GM18519 (cell line): ENCODE measurements around the gene ITGA4.

Experiments
- ATAC-seq: cut with Tn5 transposase; IDR thresholded peaks from one replicate; pipeline ENCODE4 v1.9.1; 2021; ENCODE audit warnings: mild to moderate bottlenecking, moderate library complexity; ENCODE audit not compliant: unreplicated experiment, low FRiP score

Gene ITGA4

DNA sequence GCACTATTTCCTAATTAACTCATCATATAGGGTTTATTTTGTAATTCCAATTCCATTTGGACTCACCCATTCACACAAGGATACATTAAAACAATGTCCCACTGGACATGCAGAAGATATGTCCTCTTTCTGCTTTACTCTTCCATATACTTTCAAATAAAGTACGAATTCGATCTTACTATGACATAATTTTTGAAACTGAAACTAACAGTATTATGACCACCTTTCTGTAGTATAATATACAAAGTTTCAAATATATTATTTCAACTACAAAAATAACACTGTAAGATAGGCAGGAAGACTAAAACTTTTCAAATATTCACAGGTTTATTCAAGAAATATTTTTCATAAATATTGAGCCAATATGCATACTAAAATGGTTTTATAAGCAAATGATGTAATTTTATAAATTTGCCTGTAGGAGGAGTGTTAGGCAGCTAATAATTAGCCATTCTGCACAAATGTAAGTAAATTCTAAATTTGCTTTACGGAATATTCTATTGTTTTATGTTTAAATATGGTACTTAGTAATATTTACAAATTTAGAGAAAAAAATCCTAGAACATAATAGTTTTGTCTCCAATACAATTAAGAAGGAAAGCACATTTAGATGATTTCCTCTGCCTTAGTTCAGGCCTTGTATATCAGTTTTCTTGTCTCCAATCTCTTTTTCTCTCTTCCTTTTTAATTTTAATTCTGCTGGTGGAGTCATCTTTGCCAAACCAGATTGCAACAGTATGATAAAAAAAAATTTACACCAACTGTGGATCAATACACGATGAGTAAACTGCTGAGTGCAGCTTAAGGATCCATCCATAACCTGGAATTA, 113.9 kb downstream of the ITGA4 start:
- no peak for ATAC-seq

DNA sequence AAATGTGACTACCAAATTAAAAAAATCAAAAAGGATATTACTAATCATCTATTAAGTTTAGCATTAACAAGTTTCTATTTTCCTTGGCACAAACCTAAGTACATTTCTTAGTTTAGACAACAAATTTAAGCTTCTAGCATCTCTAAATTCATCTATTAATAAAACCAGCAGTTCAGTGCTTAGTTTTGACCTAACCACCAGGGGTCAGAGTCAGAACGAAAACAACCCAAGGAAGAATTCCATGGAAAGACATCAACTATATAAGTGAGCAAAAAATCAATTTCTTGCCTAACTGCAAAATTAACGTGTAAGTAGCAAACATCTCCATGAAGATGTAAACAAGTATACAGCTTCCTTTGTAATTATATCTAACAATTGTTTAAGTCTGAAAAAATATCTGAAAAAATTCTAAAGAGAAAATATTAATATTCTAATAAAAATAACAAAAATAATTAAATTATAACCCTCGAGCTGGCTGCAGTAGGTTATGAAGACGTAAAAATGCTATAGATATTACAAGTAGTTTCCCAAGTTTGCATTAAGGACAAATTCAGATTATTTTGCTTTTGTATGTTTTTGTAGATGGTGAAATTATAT, 116.1 kb downstream of the ITGA4 start:
- no peak for ATAC-seq

GRCh38 chr2:181574321-181574720, 117.1 kb downstream of the ITGA4 start:
- no peak for ATAC-seq

DNA sequence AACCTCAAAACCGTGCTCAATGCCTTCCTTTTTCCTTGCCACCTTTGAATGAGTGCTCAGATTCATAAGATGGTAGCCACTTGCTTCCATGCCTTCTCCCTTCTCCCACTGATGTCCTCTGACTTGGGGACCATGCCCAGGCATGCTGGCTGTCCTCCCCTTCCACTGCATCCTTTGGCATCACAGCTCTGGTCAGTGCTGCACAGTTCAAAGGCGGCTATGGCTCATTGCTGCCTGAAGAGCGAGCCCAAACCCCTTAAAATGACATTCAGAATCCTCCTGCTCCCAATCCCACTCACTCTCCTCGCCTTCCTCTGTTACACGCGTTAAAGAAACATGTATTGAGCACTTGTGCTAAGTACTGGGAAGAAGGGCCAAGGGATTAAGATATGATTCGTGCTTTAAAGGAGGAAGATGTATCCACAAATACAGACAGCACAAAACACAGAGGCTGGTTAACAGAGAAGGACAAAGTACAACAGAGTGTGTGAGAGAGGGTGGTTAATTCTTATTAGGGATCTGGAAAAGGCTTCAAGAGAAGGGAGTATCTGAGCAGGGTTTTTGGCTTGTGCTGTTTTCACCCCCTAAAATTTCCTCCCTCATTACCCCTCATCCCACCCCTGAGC, 118.0 kb downstream of the ITGA4 start:
- ATAC-seq, result no peak

DNA sequence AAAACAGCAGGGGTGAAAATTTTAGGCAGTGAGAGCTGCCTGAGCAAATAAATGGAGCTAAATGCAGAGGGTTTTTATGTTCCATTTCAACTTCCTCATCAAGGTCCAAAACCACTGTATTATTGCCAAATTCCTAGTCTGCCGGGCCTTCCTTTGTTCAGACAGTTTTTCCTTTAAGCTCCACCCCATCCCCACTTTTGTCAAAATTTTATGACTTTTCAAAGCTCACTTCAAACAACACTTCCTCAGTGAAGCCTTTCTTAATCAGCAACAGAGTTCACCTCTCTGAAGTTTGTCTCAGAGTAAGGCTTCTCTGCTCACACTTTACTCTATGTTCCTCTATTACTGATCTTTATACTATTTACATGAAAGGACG, 118.5 kb downstream of the ITGA4 start:
- no peak for ATAC-seq

DNA sequence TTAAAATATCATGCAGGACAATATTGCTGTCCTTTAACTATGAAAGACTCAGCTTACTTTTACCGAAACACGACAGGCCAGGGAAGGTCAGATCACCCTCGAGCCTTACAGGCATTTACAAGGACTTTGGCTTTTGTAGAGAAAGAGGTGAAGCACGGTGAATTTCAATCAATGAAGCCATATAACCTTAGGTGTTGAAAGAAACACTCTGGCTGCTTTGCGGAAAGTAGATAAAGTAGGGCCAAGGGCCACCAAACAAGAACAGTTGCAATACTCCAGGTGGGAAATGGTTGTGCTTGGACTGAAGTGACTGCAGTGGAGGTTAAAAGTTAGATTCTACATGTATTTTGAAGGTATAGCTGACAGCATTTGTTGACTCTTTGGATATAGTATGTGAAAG, 119.2 kb downstream of the ITGA4 start:
- ATAC-seq, result no peak

- no peak for ATAC-seq
These were observed 121.6 kb downstream of the ITGA4 start for GRCh38 chr2:181578829-181579228.

- ATAC-seq, result no peak
These were observed 124.3 kb downstream of the ITGA4 start for GRCh38 chr2:181581534-181581933.

DNA sequence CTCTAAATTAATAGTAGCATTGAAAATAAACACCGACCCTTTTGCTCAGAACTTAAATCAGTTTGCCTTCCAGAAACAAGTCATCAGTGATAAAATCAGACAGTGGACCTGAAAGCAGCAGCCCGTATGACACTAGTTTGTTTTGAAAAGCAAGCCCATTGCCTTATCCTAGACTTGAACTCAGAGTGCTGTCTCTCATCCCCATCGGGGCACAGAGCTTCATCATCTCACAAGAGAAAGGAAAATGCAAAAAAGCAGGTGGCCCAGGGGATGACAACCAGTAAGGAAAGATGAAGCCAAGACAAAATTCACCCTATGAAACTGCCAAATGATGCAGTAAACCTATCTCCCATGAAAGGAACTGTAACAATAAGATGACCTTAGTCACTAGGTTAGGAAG, 128.5 kb downstream of the ITGA4 start:
- no peak for ATAC-seq
